ENCODE data around the gene OSBPL2.

Gene OSBPL2

GRCh38 chr20:62222972-62223371 is 15.3 kb upstream of the OSBPL2 start:
- DNase-seq: no peak

DNA sequence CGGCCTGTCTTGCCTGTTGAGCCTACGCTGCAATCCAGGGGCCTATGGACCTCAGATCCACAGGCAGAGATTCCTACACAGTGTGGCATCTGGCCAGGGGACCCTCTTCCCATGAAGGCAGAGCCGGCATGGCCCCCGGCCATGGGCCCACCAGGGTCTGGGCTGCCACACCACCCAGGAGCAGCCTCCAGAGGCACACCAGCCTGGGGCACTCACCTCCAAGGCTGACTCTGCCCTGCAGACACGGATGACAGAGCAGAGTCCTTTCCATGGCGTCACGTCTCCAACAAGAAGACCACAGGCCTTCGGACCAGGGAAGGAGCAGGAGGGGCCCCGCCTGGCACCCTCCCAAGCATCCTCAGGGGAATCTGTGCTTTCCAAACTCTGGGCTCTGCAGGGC is 14.8 kb upstream of the OSBPL2 start:
- DNase-seq: no peak

- DNase-seq: no peak
Observed at GRCh38 chr20:62224113-62224855, 14.0 kb upstream of the OSBPL2 start.

GRCh38 chr20:62225026-62225425 is 13.3 kb upstream of the OSBPL2 start:
- no peak for DNase-seq

DNA sequence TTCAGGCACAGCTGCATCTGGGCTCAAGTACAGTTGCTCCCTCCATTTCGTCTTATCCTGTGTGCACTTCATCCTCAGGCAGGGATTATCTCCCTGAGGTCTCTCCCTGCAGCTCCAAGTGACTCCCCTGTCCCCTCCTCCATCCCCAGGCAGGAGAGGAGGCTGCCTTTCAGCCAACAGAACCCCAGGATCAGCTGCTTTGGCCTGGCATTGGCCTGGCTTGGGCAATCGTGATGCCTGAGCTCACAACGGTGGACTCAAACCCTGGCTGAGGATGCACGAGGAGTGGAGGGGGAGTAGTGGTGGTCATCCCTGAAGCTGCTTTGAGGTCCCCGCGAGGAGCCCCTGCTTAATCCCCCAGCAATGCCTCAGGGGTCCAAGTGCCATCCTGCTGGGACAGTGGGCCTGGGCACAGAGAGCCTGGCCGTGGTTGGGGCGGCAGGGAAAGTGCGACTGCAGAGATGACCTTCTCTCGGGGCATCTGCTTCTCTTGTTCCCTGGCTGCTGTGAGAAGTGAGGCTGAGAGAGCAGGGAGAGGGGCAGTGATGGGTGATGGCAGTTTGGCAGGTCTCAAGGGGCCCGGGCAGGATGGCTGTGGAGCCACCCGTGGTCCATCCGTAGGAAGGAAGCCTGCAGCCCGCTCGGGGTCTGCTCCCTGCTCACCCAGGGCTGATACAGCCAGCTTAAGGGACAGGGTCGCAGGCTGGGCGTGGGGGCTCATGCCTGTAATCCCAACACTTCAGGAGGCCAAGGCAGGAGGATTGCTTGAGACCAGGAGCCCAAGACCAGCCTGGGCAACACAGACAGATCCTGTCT is 12.3 kb upstream of the OSBPL2 start:
- DNase-seq: no peak

DNA sequence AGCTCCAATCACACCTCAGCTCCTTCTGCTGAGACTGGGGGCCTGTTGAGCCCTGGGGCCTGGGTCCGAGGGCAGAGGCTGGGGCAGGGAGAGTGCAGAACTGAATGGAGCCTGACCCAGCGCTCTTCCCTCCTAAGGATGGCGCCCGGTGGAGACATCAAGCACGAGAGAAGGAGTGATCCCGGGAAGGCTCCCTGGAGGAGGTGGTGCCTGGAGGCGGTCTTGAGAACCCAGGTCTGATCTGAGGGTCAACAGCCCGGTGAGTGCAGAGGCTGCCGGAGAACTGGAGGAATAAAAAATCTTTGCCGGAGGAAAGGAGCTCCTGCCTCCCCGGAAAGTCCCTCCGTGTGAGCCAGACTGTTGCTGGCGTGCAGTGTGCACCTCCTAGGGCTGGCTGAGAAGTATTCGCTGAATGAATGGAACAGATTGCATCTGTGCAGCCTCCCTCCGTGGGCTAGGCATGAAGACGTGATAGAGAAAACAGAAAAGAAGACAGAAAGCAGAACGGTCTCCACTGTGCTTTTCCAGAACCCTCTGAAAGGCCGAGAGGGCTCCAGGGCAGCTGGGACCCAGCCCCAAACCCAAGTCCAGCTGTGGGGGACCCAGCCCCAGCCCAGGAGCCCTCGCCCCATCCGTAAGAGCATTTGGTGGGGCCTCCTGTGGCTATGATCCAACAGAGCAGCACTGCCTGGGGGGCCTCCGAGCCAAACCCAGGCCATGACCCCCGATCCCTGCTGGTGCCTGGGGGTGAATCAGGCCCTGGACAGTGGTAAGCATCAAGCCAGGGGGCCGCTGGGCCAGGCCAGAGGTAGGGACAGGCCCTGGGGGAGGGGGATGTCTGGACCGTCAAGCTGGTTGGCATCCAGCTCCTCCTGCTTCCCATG is 11.4 kb upstream of the OSBPL2 start:
- no peak for DNase-seq

GRCh38 chr20:62227591-62227976 is 10.7 kb upstream of the OSBPL2 start:
- DNase-seq: no peak

- DNase-seq: no peak
Observed at GRCh38 chr20:62227977-62228958, 10.1 kb upstream of the OSBPL2 start.

GRCh38 chr20:62228982-62229545 is 9.3 kb upstream of the OSBPL2 start:
- DNase-seq: no peak

GRCh38 chr20:62229667-62230066 is 8.7 kb upstream of the OSBPL2 start:
- DNase-seq: no peak

- no peak for DNase-seq
Observed at GRCh38 chr20:62230276-62230675, 8.0 kb upstream of the OSBPL2 start.

- DNase-seq: no peak
Observed at GRCh38 chr20:62230696-62231095, 7.6 kb upstream of the OSBPL2 start.

GRCh38 chr20:62231292-62231691 is 7.0 kb upstream of the OSBPL2 start:
- no peak for DNase-seq

DNA sequence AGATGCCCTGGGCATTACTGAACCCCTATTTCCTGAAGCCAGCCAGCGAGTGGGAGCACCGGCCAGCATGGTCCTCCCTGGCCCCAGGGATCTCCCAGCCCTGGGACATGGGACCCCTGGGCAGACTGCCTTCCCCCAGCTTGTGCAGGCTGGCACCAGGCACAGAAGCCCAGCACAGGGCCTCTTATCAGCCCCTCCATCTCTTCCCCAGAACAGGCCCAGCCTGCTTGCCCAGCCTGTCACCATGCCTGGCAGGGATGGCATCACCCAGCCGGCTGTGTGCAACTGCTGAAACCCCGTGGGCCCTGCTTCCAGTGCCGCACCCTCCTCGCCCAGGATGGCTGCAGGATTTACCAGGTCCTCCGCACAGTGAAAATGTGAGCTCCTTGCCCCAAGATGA is 6.1 kb upstream of the OSBPL2 start:
- no peak for DNase-seq

GRCh38 chr20:62232770-62233645 is 5.3 kb upstream of the OSBPL2 start:
- DNase-seq: no peak

GRCh38 chr20:62233684-62234083 is 4.6 kb upstream of the OSBPL2 start:
- no peak for DNase-seq

DNA sequence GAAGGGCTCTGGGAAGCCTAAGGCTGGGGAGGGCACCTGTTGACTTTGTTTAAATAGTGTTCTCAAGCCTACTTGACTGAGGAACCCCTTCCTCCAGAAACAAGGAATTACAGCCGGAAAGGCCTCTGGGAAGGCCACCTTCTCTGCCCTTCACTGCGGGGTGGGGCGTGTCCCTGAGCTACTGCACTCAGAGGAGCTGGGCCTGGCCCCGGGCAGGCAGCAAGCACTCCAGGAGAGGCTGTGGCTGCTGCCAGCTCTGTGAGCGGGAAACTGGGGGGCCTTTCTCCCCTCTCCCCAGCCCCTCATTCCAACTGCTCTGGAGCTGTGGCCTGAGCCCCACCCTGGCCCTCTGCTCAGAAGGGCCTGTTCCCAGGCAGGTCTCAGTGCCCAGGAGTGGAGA is 4.0 kb upstream of the OSBPL2 start:
- DNase-seq: no peak

DNA sequence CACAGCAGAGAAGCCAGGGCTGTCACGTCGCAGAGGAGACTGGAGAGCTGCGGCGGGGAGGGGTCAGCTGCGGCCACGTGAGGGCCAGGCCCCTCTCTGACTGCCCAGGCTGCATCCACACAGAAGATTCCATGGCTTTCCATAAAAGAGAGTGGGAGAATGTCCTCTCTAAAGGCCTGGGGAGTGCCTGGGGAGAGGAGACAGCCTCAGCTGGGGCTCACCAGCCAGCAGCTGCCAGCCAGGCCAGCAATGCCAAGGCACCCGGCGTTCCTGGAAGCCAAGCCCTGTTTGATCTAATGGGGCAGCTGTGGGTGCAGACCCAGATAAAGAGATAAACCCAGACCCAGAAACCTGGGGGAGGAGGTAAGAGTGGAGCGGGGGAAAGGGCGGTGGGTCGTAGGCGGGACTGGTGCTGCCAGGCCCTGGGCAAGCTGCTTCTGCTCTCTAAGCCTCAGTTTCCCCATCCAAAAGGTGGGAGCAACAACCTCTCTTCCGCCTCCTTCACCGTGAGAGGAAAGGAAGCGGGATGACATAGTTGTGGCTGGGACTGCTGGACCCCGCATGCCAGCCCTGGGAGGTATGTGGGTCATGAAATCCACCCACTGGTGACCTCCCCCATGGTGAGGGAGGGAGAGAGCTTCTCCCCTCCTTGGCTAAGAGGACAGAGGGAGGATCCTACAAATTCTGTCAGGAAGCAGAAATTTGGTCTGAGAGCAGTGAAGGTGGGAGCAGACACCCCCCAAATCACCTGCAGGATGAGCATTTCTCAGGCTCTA is 3.1 kb upstream of the OSBPL2 start:
- no peak for DNase-seq

- DNase-seq: no peak
Observed at GRCh38 chr20:62235777-62236157, 2.6 kb upstream of the OSBPL2 start.

- DNase-seq: no peak
Observed at GRCh38 chr20:62236200-62236599, 2.1 kb upstream of the OSBPL2 start.
